Mucosa of descending colon (tissue), 3 donors: ENCODE measurements around the gene ZNF365. TPM values are rescaled to one million over a fixed set of nuclear protein-coding genes. Genes with fewer than 3 reads are reported as not detected.

Experiments
- ATAC-seq: fragments of 200-7000 bp; cut with Tn5 transposase; one replicate; pipeline ENCODE4 v1.9.1; 2020; ENCODE audit warnings: mild to moderate bottlenecking, moderate library complexity
- DNase-seq, 3 donors: peaks; one replicate each; pipeline ENCODE4 v3.0.0-alpha.2; 2020
- H3K36me3 ChIP-seq: fragments of 200-600 bp; one replicate; pipeline ENCODE4 v1.8.0; 2021; ENCODE audit warnings: low read depth, mild to moderate bottlenecking
- H3K4me1 ChIP-seq: fragments of 200-600 bp; one replicate; pipeline ENCODE4 v1.8.0; 2021; ENCODE audit warnings: low read depth, mild to moderate bottlenecking
- H3K4me3 ChIP-seq: fragments of 200-600 bp; one replicate; pipeline ENCODE4 v1.8.0; 2021; ENCODE audit warnings: mild to moderate bottlenecking
- H3K9me3 ChIP-seq: fragments of 200-600 bp; one replicate; pipeline ENCODE4 v1.8.0; 2021; ENCODE audit warnings: mild to moderate bottlenecking
- intact Hi-C, 2 donors: fragments of 100-400 bp; cut with DNase I in 1 of 2; cut with micrococcal nuclease in 1 of 2; formaldehyde crosslinking; loops; one replicate each; pipeline versions ENCODE4 v1.11.0 to v1.11.1; 2022; cut with DNase I, micrococcal nuclease
- total RNA-seq, 3 donors: library from RNA; stranded (reverse); fragmentation: NEBNext Ultra II Directional in 2 of 3; extraction: Animal tissue kit (Norgen Biotek cat#: 25700) in 2 of 3; gene quantifications; one replicate each; pipeline versions ENCODE4 v1.2.1 to v1.2.4, GENCODE V29; 2021 to 2023
- TF ChIP-seq, protein P1 (sequence below): fragments of 200-600 bp; IDR thresholded peaks from one replicate; pipeline ENCODE4 v1.8.0; 2022; ENCODE audit warnings: antibody characterized with exemption, mild to moderate bottlenecking
- donor health status: DM: no; HTN: no; CAD: no; lungs with moderate emphysema.
- donor health status: DM: no; HTN: no; CAD: no.
- donor health status: DM: no; HTN: yes; CAD: no.

ZNF365 gene
- total RNA-seq, 3 donors from 2014 or later = 0.29 to 0.38 TPM; not detected in 1

- intact Hi-C loops = loop anchor here in 1 of 2 donors (5.0 kb wide), 1 partner anchor 374 kb away; the partner anchor contains the start of gene EGR2
- Histone ChIP-seq H3K9me3 (no peaks in the 10 kb centered on the region), H3K4me1 (no peaks in the 10 kb centered on the region), H3K36me3 (no peaks in the 10 kb centered on the region), H3K4me3 (no peak overlapping the region)
- TF ChIP-seq, protein P1, sequence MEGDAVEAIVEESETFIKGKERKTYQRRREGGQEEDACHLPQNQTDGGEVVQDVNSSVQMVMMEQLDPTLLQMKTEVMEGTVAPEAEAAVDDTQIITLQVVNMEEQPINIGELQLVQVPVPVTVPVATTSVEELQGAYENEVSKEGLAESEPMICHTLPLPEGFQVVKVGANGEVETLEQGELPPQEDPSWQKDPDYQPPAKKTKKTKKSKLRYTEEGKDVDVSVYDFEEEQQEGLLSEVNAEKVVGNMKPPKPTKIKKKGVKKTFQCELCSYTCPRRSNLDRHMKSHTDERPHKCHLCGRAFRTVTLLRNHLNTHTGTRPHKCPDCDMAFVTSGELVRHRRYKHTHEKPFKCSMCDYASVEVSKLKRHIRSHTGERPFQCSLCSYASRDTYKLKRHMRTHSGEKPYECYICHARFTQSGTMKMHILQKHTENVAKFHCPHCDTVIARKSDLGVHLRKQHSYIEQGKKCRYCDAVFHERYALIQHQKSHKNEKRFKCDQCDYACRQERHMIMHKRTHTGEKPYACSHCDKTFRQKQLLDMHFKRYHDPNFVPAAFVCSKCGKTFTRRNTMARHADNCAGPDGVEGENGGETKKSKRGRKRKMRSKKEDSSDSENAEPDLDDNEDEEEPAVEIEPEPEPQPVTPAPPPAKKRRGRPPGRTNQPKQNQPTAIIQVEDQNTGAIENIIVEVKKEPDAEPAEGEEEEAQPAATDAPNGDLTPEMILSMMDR = no peak
- DNase-seq (no peak), ATAC-seq (no peak)
Observed at GRCh38 chr10:62442894-62443669, 68.9 kb downstream of the ZNF365 start.

DNA sequence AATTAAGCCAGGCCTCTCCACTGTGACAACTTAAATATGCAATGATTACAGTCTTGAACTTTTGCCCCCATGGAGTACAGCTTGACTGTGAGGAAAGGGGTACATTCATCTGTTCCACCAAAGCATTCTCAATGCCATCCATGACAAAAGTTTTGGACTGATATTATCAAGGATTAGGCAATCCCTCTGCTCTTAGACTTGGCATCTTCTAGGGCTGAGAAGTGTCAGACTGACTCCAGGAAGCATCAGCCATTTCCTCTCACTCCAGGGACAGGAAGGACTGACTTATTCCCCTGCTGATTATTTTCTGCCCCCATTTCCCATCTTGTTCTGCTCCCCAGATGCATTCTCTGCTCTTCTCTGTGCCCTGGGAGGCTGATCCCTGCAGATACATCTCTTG lies 69.7 kb downstream of the ZNF365 start:
- intact Hi-C loops = loop anchor here in 1 of 2 donors (5.0 kb wide), 1 partner anchor 373 kb away; the partner anchor contains the start of gene EGR2

GRCh38 chr10:62446627-62447026 lies 72.5 kb downstream of the ZNF365 start:
- TF ChIP-seq, protein P1 = no peak
- H3K4me1 ChIP-seq = no peaks in the 10 kb centered on the region
- no peak overlapping the region for H3K4me3 ChIP-seq
- intact Hi-C loops = no loop called here
- DNase-seq = no peak
- no peaks in the 10 kb centered on the region for H3K9me3 ChIP-seq
- H3K36me3 ChIP-seq = no peaks in the 10 kb centered on the region
- no peak for ATAC-seq

More for the DNA sequence above, 69.7 kb downstream of the ZNF365 start:
- TF ChIP-seq, protein P1 = no peak
- H3K4me1 ChIP-seq = no peaks in the 10 kb centered on the region
- ATAC-seq = no peak
- H3K36me3 ChIP-seq = no peaks in the 10 kb centered on the region
- H3K9me3 ChIP-seq = no peaks in the 10 kb centered on the region
- DNase-seq = no peak
- no peak overlapping the region for H3K4me3 ChIP-seq

GRCh38 chr10:62450912-62451610 lies 76.9 kb downstream of the ZNF365 start:
- DNase-seq = no peak
- intact Hi-C loops = no loop called here
- no peak overlapping the region for H3K4me3 ChIP-seq
- TF ChIP-seq, protein P1 = no peak
- no peaks in the 10 kb centered on the region for H3K4me1 ChIP-seq
- H3K36me3 ChIP-seq = no peaks in the 10 kb centered on the region
- ATAC-seq = no peak
- no peaks in the 10 kb centered on the region for H3K9me3 ChIP-seq

DNA sequence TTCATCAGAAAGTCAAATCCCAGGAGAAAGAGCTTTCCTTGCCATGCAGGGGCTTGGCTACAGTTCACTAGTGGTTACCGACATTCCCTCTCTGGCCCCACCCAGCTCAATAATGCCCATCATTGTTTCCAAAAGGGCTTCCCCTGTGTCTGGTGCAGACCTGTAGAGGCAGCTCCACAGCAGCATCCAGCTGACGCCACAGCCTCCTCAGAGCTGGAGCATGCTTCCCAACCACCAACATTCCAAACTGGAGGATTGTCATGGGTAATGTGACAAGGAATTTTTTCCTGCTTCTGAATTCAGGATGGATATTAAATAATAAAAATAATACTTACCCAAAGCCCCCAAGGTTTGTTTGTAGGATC lies 77.4 kb downstream of the ZNF365 start:
- DNase-seq = no peak
- TF ChIP-seq, protein P1 = no peak
- Histone ChIP-seq H3K9me3 (no peaks in the 10 kb centered on the region), H3K4me1 (no peaks in the 10 kb centered on the region), H3K36me3 (no peaks in the 10 kb centered on the region), H3K4me3 (no peak overlapping the region)
- intact Hi-C loops = no loop called here
- ATAC-seq = no peak

Other genes with a start within 250 kb of the ZNF365 start
- 1 to 10 TPM in 2 of 3 donors, under 1 TPM in 1; 0.70 to 4.3 (median 1.8) TPM for gene RTKN2, start 105.5 kb upstream of the ZNF365 start, total RNA-seq